PFSK-1 (cell line): ENCODE data around the gene PLCH2.

Experiments
- FOXP2 ChIP-seq: optimal IDR thresholded peaks from 2 replicates; pipeline ENCODE3; 2011; ENCODE audit warnings: borderline replicate concordance, control low read depth, inconsistent platforms; ENCODE audit not compliant: insufficient read depth; ENCODE audit errors: extremely low read length, extremely low read depth
- POLR2AphosphoS5 ChIP-seq: IDR thresholded peaks from 2 replicates; pipeline ENCODE4 v1.6.1; 2012; ENCODE audit warnings: low read depth, mild to moderate bottlenecking, control low read depth, low read length, moderate library complexity
- SIN3A ChIP-seq: IDR thresholded peaks from 2 replicates; pipeline ENCODE4 v1.6.1; 2012; ENCODE audit warnings: mild to moderate bottlenecking, low read length, moderate library complexity, borderline replicate concordance; ENCODE audit not compliant: insufficient read depth
- TAF1 ChIP-seq: IDR thresholded peaks from 2 replicates; pipeline ENCODE4 v1.6.1; 2012; ENCODE audit warnings: low read length, control low read depth, borderline replicate concordance; ENCODE audit not compliant: insufficient read depth
- TF ChIP-seq, protein P1 (sequence below), 2 experiments: IDR thresholded peaks; 2 replicates each; pipeline versions ENCODE4 v1.6.1 to v1.8.0; 2011 to 2012; ENCODE audit warnings: low read depth in 2 of 2, low read length in 2 of 2, control low read depth in 1 of 2, inconsistent platforms in 1 of 2, mild to moderate bottlenecking in 1 of 2, moderate library complexity in 1 of 2; ENCODE audit not compliant: insufficient read depth in 1 of 2

The PLCH2 gene

DNA sequence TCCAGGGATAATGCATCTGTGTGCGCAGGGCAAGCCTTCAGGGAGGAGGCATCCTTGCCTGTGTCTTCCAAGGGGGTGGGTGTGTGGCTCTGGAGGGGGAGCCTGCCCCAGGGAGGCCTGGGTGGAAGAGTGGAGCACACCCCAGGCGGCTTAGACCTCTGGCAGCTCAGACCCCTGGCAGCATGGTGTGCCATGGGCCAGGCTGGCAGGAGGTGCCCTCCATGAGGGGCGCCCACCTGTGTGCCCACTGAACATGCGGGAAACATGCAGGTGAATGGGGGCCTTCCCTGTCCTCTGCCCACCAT lies 51.4 kb downstream of the PLCH2 start:
- TF ChIP-seq, protein P1, sequence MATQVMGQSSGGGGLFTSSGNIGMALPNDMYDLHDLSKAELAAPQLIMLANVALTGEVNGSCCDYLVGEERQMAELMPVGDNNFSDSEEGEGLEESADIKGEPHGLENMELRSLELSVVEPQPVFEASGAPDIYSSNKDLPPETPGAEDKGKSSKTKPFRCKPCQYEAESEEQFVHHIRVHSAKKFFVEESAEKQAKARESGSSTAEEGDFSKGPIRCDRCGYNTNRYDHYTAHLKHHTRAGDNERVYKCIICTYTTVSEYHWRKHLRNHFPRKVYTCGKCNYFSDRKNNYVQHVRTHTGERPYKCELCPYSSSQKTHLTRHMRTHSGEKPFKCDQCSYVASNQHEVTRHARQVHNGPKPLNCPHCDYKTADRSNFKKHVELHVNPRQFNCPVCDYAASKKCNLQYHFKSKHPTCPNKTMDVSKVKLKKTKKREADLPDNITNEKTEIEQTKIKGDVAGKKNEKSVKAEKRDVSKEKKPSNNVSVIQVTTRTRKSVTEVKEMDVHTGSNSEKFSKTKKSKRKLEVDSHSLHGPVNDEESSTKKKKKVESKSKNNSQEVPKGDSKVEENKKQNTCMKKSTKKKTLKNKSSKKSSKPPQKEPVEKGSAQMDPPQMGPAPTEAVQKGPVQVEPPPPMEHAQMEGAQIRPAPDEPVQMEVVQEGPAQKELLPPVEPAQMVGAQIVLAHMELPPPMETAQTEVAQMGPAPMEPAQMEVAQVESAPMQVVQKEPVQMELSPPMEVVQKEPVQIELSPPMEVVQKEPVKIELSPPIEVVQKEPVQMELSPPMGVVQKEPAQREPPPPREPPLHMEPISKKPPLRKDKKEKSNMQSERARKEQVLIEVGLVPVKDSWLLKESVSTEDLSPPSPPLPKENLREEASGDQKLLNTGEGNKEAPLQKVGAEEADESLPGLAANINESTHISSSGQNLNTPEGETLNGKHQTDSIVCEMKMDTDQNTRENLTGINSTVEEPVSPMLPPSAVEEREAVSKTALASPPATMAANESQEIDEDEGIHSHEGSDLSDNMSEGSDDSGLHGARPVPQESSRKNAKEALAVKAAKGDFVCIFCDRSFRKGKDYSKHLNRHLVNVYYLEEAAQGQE (IDR thresholded peaks at IDR 0.05; ENCODE audit: insufficient read depth in 1 of 2, low read depth in 2 of 2, low read length in 2 of 2): no peak
- no peak for TF ChIP-seq TAF1
- no peak for TF ChIP-seq SIN3A
- no peak for TF ChIP-seq POLR2AphosphoS5
- no peak for TF ChIP-seq FOXP2

DNA sequence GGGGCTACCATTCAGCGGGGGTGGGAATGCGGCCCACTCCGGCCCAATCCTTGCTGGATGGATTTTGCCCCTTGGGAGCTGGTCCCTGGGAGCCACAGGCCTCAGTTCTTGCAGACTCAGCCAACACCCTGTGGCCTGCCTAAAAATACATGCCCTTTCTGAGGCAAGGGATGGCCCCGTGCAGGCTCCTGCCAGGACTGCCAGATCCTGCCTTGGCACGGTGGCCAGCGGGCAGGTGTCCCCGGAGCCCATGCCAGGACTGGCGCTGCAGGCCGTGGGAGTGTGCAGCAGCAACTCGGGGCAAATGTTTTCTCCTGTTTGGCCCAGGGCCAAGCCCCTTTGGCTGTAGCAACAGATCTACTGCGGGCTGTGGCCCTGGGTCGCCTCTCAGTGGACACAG lies 51.9 kb downstream of the PLCH2 start:
- TF ChIP-seq TAF1: no peak
- TF ChIP-seq SIN3A: no peak
- TF ChIP-seq, protein P1 (IDR thresholded peaks at IDR 0.05; ENCODE audit: insufficient read depth in 1 of 2, low read depth in 2 of 2, low read length in 2 of 2): no peak
- no peak for TF ChIP-seq FOXP2
- TF ChIP-seq POLR2AphosphoS5: no peak

DNA sequence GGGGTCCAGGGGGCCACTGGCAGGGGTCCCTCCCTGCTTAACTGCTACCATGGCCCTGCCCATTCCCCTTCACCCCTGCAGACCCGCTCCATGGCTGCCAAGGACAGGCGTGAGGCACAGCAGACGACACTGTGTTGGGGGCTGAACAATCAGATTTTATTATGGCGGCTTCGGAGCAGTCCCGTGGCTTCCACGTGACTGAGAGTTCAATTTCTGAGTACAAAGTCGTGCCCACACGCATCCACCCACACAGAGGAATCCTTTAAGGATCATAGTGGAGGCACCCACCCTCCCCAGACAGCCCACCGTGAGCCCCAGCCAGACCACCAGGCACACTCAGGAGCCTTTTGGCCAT lies 52.5 kb downstream of the PLCH2 start:
- TF ChIP-seq, protein P1 (IDR thresholded peaks at IDR 0.05; ENCODE audit: insufficient read depth in 1 of 2, low read depth in 2 of 2, low read length in 2 of 2): no peak
- no peak for TF ChIP-seq TAF1
- TF ChIP-seq SIN3A: no peak
- no peak for TF ChIP-seq FOXP2
- TF ChIP-seq POLR2AphosphoS5: no peak

DNA sequence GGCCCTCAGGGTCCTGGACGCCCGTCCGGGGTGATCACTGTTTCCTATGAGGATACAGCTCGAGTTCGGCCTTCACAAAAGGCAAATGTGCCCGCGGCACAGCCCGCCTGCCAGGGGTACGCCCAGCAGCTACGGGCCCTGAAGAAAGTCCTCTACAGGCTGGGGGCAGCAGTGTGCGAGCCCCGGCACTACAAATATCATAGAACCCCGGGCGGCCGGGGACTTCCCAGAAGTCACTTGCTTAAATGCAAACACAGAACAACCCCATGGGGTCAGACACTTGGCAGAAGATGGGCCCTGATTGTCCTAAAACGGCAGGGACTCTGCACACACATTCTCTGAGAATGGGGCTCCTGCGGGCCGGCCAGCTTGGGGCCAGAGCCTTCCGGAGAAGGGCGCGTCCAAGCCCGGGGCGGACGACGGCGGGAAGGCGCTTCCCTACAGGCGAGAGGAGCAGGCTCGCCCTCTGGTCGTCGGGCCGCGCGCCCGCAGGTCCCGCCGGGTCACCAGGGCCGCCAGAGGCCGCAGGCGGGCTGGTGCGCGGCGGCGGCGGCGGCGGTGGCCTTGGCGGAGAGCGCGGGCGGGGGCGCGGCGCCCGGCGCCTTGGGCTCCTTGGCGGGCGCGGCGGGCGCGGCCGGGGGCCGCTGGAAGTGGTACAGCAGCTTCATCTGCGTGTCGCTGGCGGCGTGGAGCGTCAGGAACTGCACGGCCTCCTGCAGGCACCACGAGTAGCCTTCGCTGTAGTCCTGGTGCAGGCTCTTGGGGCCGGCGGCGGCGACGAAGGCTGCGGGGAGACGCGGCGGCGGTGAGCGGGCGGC lies 53.1 kb downstream of the PLCH2 start:
- TF ChIP-seq SIN3A: no peak
- no peak for TF ChIP-seq TAF1

DNA sequence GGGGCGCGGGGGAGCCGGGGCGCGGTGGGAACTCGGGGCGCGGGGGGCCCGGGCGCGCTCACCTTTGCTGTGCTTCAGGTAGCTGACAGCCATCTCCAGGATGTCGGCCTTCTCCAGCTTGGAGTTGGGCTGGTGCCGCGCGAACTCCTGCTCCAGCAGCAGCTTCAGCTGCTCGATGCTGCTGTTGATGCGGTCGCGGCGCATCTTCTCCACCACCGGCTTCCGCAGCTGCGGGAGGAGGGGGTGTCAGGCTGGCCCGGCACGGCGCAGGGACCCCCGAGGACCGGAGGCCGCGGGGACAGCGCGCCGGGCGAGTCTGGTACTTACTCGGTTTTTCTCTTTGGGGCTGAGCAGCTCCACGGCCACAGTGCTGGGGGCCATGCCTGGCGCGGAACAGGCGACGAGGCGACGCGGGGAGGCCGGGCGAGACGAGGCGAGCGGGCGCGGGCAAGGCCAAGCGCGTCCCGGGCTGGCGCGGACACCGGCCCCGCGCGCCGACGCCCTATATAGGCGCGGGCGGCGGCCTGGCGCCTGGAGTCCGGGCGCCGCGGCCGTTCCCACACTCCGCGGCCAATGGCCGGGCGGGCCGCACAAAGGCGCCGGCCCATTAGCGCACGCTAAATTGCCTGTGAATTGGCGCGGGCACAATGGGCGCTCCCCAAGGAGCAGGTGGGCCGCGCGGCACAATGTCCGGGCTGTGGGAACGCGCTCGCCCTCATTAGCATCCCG lies 53.9 kb downstream of the PLCH2 start, which contains the start of gene HES5:
HES5 (minus strand) TSS at position 480 of the 729 bp plus-strand sequence; CDS start at position 381, 99 bp downstream.
- TF ChIP-seq, protein P1 (IDR thresholded peaks at IDR 0.05; ENCODE audit: insufficient read depth in 1 of 2, low read depth in 2 of 2, low read length in 2 of 2): no peak
- no peak for TF ChIP-seq SIN3A
- no peak for TF ChIP-seq POLR2AphosphoS5
- TF ChIP-seq TAF1: no peak
- TF ChIP-seq FOXP2: no peak
